ENCODE results near the gene CLDN10.

- TF ChIP-seq CTCF (IDR thresholded peaks at IDR 0.05) (no peak), POLR2A (IDR thresholded peaks at IDR 0.05) (no peak)
Observed at GRCh38 chr13:95579303-95579702, 26.8 kb downstream of the CLDN10 start.
